Measurements from ENCODE around the gene CIITA.

Gene CIITA

DNA sequence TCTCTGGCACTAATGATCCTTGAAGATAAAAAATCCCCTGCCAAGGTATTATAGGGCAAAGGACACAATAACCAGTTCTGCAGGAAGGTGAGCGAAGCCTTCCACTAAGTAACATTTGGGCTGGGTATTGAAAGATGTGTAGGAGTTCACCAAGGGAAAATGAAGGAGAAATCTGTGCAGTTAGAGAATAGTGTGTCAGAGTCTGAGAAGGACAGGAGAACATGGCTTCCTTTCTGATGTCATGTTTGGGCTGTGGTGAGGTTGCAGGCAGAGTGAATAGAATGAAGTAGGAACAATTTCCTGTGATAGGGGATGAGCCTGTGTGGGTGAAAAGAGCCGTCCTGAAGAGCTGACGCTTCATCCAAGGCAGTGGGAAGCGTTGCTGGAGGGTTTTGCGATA is 24.1 kb upstream of the CIITA start:
- no peak for DNase-seq

DNA sequence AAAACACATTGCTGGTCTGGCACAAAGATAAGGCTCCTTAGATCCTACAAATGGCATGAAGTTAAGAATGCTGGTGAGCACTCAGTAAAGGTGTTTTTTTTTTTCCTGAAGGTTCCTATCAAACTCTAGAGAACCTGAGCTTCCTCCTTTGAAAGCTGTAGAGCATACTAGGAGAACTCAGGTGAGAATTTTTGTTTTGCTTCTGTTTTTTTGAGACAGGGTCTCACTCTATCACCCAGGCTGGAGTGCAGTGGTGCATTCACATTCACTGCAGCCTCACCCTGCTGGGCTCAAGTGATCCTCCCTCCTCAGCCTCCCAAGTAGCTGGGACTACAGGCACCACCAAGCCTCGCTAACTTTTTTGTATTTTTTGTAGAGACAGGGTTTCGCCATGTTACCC is 21.0 kb upstream of the CIITA start:
- DNase-seq, result no peak

DNA sequence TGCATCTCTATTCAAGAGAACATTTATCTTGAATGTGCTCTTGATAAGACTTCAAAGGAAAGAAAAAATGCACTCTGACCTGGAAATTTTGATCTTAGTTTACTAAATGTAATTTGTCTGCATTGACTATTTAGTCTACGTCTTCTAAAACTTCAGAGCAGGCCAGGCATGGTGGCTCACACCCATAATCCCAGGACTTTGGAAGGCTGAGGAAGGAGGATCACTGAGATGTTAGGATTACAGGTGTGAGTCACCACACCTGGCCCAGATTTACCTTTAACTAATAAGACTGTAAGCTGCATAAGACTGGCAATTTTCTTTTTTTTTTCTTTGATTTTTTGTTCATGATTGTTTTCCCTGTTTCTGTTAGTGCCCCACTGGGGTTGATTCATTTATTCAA is 18.8 kb upstream of the CIITA start:
- no peak for DNase-seq

DNA sequence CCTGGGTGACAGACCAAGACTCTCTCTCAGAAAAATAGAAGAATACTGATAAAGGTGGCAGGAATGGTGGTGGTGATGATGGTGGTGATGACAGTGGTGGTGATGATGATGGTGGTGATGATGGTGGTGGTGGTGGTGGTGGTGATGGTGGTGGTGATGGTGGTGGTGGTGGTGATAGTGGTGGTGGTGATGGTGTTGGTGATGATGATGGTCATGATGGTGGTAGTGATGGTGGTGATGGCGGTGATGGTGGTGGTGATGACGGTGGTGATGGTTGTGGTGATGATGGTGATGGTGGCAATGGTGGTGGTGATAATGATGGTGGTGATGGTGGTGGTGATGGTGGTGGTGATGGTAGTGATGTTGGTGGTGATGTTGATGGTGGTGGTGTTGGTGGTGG is 18.0 kb upstream of the CIITA start:
- DNase-seq, result no peak

DNA sequence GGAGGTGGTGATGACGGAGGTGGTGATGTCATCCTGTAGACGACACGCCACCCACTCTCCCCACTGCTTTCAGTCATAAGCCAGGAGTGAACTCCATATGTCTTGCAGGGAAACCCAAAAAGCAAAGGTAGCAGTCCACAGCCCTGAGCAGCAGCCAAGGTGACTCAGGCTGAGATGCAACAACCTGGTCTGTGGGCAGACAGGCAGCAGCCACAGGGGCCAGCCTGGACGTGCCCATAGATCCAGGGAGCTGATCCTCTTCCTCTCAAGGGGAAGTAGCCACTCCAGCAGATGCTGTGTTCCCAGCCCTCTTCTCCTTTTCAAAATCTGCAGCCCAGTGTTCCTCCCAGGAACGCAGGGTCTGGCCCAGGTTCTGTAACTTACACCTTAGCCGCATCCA is 17.3 kb upstream of the CIITA start:
- DNase-seq, result no peak

DNA sequence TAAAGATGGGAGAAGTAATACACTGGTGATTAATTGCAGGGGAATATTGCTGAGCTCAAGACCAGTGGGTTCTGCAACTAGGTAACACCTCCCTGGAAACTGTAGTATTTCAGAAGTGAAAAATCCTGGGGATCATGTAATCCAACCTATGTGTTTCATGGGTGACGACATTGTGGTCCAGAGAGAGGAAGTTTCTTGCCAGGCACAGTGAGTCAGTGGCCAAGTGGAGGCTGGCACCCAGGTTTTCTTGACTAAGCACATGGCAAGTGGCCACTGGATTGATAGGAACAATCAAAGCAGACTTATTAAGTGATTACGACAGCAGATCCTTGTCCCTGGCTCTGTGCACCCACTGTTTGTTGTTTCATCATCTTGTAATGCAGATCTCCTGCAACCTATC is 14.6 kb upstream of the CIITA start:
- peak; percentile 20 for DNase-seq

DNA sequence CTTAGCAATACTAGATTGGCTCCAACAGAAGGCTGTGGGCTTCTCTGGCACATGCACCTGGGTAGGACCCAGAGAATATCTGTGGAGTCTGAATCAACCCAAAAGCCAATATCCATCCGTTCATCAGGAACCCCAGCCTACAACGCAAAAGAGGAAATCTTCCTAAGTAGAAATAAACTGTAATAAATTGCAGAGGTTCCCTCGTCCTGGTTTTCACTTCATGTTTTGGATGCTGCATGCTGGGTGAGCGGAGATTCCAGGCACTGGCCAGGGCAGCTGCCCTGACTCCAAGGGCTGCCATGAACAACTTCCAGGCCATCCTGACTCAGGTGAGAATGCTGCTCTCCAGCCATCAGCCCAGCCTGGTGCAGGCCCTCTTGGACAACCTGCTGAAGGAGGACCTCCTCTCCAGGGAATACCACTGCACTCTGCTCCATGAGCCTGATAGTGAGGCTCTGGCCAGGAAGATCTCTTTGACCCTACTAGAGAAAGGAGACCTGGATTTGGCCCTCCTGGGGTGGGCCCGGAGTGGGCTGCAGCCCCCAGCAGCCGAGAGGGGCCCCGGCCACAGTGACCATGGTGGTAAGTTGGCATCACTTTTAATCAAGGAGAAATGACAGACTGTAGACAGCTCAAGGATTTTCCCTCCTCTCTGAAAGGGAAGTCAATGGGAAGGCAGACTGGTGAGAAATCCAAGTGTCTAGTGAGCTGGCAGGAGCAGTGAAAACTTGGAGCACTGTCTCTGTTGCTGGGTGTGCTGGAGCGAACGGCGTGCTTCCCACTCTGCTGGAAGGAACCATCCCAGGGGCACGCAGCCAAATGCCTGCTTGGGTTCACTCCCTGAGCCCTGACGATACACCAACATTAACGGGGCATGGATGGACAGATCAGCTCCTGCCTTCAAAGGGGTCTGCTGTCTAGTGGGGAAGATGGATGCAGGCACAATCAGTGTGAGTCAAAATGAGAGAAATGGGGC is 10.7 kb upstream of the CIITA start:
- DNase-seq, result no peak

DNA sequence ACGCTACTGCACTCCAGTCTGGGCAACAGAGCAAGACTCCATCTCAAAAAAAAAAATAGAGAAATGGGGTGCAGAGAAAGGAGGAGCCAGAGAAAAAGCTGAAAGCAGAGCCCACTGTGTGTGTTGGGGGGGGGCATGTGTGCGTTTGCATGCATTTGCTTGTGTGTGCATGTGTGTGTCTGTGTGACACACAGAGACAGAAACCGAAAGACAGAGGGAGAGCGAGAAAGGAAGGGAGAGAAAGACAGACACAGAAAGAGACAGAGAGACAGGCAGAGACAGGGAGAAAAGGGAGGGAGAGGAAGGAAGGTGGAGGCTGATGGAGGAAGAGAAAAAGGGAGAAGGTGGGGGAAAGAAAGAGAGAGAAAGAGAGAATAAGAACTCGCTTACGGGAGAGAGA is 9.8 kb upstream of the CIITA start:
- DNase-seq, result no peak

DNA sequence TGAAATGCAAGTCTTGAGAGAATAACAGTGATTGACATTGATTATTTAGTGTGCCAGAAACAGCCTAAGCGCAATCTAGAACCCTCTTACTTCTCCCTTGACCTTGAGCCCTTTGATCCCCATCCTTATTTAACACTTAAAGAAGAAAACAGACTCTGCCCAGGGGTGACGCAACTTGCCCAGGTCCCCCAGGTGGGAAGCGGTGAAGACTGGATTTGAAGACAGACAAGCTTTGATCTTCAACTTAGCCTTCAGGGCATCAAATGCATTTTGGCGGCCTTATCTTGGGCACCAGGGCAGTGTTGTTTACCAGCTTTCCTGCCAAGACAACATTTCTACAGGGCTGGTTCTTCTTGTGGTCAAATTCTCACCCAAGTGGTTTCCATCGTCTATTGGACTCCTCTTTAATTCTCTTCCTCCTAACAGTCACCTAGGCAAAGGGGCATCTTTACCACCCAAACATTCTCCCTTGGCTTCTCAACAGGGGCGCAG is 8.9 kb upstream of the CIITA start:
- no peak for DNase-seq

DNA sequence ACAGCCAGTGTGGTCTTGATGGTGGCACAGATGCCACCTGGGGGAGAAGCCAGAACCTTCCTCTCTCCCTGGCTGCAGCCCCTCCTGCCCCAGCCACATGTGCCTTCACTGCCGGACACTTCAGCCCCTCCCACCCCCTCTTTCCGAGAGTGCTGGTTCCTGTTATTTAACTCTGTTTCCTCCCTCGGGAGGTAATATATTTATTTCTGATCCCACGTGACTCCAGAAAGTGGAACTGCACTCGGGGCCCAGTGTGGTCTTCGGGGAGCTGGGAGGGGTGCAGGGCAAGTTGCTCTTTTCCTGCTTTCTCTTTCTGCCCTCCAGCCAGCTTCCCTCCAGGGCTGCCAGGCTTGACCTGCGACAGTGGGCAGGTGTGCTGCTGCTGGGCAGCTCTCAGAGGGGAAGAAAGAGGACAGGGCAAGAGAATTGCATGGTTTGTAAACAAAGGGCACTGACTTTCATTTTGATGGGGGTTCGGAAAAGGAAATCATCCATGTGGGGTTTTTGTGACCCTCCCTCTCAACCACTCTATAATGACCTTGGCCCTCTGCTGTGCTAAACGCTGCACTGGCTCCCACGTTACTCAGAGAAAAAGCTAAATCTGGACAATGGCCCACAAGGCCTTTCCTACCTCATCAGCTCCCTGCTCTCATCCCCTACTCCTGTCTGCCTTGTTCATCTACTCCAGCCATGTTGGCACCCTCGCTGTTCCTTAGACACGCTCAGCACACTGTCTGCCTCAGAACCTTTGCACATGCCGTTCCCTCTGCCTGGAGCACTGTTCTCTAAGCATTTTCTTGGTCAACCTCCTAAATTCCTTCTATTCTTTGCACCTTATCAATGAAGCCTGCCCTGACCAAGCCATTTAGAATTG is 8.2 kb upstream of the CIITA start:
- DNase-seq, result no peak

DNA sequence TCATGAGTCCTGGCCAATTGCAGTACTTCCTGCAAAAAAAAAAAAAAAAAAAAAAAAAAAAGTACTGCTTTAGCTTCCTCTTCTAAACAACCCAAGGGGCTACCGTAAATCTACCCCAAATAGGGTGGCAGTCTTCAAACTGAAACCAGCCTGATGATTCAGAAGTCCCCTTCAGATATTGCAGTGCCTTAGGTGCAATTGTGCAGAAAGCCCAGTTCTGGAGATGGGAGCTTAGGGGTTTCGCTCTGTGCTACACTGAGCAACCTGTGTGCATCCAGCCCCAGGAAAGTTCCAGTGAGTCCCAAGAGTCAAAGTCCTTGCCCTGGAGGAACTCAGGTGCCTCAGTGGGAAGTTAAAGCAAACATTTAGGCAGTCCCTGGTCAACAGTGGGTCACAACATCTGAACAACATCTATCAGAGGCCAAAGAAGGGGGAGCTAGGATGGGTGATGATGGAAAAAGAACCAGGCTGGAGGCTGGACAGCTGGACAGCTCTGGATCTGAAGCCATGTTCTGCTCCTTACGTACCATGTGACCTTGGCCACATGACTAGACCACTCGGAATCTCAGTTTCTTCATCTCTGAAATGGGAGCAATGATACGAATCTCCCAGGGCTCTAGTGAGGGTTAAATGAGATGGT is 6.7 kb upstream of the CIITA start:
- DNase-seq, result peak; percentile 20

DNA sequence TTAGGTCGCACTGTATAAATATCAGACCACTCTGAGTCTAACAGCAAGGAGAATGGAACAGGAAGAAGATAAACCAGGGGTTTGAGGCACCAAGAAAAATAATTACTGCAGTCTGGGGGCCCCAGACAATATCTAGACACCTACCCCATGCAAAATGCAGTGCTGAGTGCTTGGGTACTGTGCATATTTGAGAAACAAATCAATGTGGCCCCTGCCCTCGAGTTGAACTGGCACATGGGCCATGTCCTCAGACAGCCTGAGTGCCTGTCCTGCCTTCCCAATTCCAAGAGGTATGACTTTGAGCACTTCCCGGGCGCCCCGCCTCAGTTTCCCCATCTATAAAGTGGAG is 6.2 kb upstream of the CIITA start:
- DNase-seq, result no peak

DNA sequence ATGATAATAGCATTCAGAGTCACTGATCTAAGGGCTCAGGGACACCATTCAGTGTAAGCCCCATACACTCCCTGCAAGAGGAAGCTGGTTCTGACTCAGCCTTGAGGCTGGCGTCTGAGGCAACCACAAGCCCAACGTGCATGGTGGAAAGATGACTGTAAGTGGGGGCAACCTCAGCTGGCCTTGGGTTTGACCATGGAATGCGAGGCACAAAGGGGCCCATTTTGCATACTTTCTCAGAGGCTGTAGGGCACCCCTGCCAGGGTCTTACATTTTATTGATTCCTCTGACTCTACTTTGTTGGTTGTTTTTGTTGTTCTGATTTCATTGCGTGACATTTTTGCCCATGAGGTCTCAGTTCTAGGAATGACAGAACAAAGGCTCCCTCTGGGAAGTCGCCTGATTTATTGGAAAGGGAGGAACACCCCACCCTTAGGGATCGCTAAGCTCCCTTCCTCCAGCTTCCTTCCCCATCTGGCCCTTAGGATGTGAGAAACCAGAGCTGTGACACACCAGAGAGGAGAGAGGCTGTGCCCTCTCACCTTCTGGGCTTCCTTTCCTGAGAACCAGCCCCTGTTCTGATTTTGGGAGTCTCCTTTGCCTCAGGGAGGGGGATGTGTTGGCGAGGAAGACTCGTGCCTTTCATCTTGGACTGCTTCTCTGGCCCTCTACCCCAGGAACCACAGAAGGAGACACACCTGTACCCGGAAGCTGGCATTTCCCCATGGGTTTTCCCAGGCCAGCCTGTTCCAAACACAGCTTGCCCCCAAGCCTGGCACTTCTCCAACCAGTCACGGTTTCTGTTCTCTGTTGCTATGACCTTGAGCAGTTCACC is 5.6 kb upstream of the CIITA start:
- peak; percentile 80 for DNase-seq

DNA sequence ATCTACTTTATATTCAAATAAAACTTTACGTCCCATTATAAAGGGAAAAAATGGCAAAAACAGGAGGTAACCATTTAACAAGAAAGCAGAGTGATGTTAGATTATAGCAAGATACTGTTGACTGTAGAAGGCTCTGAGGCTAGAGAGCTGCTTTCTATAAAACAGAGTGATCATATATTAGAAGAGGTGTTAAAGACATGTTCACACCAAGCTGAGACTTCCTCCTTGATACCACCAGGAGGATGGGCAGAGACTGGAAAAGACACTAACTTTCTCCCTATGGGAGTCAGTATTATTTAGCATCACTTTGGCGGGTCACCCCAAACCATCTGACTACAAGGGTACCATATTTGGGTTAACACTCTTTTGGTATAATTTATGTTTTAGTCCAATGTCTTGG is 687 bp upstream of the CIITA start:
- no peak for DNase-seq

DNA sequence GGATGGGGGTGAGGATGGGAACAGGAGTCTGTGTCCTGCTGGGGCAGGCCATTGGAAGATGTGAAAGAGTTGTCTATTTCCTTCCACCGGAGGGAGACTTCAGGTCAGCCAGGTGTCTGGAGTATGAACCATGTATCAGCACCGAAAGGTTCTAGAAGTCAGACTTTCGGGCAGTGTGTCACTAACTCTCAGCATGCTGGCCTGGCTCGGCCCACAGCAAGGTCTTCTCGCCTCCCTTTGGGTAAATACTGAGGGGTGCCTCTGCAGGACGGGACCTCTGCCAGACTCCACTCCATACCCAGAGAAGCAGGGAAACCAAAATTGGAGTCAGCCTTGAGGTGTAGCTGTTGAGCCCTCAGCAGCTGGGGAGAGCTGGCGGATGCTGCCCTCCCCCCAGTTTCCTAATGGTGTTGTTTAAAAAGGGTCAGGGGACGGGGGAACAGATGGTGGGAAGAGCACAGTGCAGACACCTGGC is 507 bp downstream of the CIITA start:
- no peak for DNase-seq

DNA sequence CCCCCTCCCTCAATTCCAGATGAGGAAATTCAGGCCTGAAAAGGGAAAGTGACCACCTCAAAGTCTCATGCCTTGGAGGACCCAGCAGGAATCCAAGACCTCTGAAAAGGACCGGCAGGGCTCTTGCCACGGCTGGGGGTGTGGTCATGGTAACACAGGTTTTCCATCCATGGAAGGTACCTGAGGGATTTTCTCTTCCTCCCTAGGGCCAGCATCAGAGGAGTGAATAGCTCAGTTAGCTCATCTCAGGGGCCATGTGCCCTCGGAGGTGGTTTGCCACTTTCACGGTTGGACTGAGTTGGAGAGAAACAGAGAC is 1.3 kb downstream of the CIITA start:
- no peak for DNase-seq

DNA sequence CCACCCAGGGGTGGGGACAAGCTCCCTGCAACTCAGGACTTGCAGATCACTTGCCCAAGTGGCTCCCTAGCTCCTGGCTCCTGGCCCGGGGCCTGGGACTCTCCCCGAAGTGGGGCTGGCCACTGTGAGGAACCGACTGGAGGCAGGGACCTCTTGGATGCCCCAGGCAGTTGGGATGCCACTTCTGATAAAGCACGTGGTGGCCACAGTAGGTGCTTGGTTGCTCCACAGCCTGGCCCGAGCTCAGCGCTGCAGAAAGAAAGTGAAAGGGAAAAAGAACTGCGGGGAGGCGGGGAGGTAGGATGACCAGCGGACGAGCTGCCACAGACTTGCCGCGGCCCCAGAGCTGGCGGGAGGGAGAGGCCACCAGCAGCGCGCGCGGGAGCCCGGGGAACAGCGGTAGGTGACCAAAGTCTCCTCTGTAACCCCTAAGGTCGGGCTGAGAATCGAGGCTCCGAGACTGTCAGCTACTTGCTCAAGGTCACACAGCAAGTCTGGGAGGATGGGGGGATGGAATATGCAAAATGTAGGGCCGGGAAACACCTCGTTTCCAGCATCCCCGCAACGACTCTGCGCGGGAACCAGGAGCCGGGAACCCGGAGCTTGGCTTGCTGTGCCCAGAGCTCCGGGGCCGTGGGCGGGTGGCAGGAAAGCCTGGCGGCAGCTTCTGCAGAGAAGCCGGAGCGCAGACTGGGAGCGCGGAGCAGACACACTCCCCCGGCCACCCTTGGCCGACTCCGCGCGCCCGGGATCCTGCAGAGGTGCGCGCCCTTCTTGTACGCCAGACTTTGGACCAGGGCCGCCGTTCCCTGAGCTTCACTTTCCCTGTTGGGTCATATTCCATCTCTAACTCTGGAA is 1.9 kb downstream of the CIITA start:
- DNase-seq, result peak; percentile 22

DNA sequence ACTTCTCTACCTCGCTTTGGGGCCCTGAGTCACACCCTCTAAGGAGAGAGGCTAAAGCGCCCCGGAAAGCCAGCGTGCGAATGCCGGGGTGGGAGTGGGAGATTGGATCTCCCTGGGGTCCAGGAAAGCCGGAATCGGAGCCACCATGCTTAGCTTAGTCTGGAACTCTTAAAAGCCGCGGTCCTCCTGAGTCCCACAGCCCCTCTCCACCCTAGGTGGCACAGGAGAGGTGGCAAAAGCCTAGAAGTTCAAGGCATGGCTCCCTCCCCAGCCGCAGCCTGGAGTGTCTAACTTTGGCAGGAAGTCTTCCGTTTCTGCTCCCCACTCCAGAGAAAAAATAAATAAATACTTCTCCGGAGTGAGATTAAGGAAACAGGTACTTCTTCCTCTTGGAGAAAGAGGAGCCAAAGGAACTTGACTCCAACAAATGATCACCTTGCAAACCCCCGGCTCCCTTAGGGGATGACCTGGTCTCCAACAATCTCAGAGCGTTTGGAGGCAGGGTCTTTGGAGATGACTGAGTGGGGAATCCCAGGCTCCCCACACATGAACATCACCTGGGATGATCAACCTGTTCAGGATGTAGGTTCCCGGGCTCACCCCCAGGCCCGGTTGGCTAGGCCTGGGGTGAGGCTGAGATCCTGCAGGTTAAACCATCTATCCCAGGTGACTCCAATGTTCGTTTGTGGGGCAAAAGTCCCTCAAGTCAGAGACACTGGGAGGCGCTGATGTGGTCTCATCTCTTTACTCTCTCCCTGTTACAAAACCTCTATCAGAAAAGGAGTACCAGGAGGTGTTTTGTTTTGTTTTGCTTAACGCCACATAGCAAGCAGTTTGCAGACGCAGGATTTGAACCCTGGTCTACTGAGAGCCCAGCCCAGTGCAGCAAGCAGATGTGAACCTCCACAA is 2.9 kb downstream of the CIITA start:
- DNase-seq, result no peak

DNA sequence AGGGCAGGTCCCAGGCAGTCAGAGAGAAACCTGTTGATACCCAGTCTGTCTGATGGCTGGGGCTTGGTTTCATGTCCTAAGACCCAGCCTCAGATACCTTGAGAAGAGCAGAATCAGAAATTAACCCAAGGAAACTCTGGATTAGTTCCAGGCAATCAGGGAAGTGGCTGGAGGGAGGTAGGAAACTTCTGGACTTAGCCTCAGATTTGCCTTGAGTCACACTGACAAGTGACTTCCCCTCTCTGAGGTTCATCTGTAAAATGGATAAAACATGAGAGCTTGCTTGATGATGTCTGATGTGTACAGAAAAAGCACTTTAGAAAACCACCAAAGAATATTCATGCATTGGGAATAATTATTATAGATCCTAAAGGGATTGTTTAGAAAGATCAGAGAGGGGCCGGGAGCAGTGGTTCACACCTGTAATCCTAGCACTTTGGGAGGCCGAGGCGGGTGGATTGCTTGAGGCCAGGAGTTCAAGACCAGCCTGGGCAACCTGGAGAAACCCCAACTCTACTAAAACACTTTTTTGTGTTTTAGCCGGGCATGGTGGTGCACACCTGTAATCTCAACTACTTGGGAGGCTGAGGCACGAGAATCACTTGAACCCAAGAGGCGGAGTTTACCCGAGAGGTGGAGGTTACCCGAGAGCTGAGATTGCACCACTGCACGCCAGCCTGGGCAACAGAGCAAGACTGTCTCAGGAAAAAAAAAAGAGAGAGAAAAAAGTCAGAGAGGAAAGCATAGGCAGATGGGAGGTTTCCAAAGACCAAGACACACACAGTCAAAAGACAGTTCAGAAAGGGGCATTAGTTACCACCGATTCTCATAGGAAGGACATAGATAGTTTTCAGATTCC is 3.8 kb downstream of the CIITA start:
- DNase-seq, result no peak

Measured in activated CD4-positive, alpha-beta T cell treated with anti-CD3 and anti-CD28 coated beads for 48 hours (primary cell).